Epithelial cell of proximal tubule (primary cell): Measurements from ENCODE around the gene CENPT. TPM values are rescaled to one million over a fixed set of nuclear protein-coding genes. Genes with fewer than 3 reads are reported as not detected.
"Not testable (repeated sequence)": the region's sequence is repeated elsewhere in the genome, so short reads cannot be mapped to it uniquely, and the experiment has no call there.

Source experiments
- DNase-seq: peaks from one replicate; pipeline ENCODE4 v3.0.0-alpha.2; 2011; ENCODE audit warnings: low read depth
- H3K4me3 ChIP-seq: 2 replicates; pipeline ENCODE4 v1.5.1; 2011; ENCODE audit warnings: low read depth, mild to moderate bottlenecking, low read length
- CTCF ChIP-seq: conservative IDR thresholded peaks from 2 replicates; pipeline ENCODE4 v1.5.1; 2012; ENCODE audit warnings: low read depth, mild to moderate bottlenecking, low read length
- total RNA-seq: library from RNA; depleted of rRNA; stranded (reverse); fragments of >200 nt; gene quantifications from 2 replicates; pipeline ENCODE4 v1.2.3, GENCODE V29; 2015

Gene CENPT
- total RNA-seq, 1 donor from 2014 or later: 36.3 TPM

- H3K4me3 ChIP-seq: no peak overlapping the region
- DNase-seq: no peak
- TF ChIP-seq CTCF: no peak
Observed at GRCh38 chr16:67869653-67870052, 22.2 kb upstream of the CENPT start.

- no peak for TF ChIP-seq CTCF
- no peak overlapping the region for H3K4me3 ChIP-seq
- no peak for DNase-seq
Observed at GRCh38 chr16:67868290-67868689, 20.8 kb upstream of the CENPT start.

- DNase-seq: no peak
- TF ChIP-seq CTCF: peak; percentile 72
- H3K4me3 ChIP-seq: no peak overlapping the region
Observed at GRCh38 chr16:67865318-67865717, 17.8 kb upstream of the CENPT start.

GRCh38 chr16:67864594-67864993 lies 17.1 kb upstream of the CENPT start:
- no peak for TF ChIP-seq CTCF
- no peak overlapping the region for H3K4me3 ChIP-seq
- no peak for DNase-seq

GRCh38 chr16:67864044-67864443 lies 16.6 kb upstream of the CENPT start:
- not testable (repeated sequence) for DNase-seq

GRCh38 chr16:67862623-67863583 lies 15.4 kb upstream of the CENPT start:
- TF ChIP-seq CTCF: no peak
- no peak overlapping the region for H3K4me3 ChIP-seq
- DNase-seq: no peak

More at GRCh38 chr16:67864044-67864443, 16.6 kb upstream of the CENPT start:
- H3K4me3 ChIP-seq: not testable (repeated sequence)

GRCh38 chr16:67861877-67862276 lies 14.4 kb upstream of the CENPT start:
- DNase-seq: no peak
- no peak for TF ChIP-seq CTCF

More at GRCh38 chr16:67861877-67862276, 14.4 kb upstream of the CENPT start:
- H3K4me3 ChIP-seq: no peak overlapping the region
